ENCODE measurements around the gene YY1. TPM values are rescaled to one million over a fixed set of nuclear protein-coding genes. Genes with fewer than 3 reads are reported as not detected.

Gene YY1
- polyA plus RNA-seq, 3 donors, result 13.3 to 35.2 (median 15.7) TPM

DNA sequence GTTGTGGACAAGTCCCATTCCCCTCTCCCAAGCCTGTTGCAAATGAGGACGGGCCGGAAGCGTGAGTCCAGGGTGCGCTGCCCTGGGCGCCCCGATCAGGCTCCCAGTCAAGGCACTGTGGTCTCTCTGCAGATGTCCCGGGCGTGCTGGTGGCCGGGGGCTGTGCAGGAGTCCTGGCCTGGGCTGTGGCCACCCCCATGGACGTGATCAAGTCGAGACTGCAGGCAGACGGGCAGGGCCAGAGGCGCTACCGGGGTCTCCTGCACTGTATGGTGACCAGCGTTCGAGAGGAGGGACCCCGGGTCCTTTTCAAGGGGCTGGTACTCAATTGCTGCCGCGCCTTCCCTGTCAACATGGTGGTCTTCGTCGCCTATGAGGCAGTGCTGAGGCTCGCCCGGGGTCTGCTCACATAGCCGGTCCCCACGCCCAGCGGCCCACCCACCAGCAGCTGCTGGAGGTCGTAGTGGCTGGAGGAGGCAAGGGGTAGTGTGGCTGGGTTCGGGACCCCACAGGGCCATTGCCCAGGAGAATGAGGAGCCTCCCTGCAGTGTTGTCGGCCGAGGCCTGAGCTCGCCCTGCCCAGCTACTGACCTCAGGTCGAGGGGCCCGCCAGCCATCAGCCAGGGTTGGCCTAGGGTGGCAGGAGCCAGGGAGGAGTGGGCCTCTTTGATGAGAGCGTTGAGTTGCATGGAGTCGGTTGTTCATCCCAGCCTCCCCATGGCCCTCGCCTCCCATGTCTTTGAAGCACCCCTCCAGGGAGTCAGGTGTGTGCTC, 90.5 kb downstream of the YY1 start:
- H3K36me3 Mint-ChIP-seq, result peaks cover 21 to 35% of the 10 kb centered on the region in 2 donors
- H3K27ac ChIP-seq (ENCODE audit: low read depth in 1 of 2, low read length in 2 of 2), result no peak overlapping the region
- H3K4me2 ChIP-seq (replicated peaks; ENCODE audit: extremely low read depth, low read length, poor library complexity, severe bottlenecking), result no peak overlapping the region
- peaks cover 0 to 3% (median 0%) of the 10 kb centered on the region in 7 donors for H3K9me3 Mint-ChIP-seq
- no peaks in the 10 kb centered on the region for H3K9me3 ChIP-seq (replicated peaks in 1 of 2; ENCODE audit: control insufficient read depth in 1 of 2, insufficient read depth in 1 of 2, low read length in 2 of 2)
- TF ChIP-seq CTCF (IDR thresholded peaks at IDR 0.05), result no peak
- H3K4me1 Mint-ChIP-seq, result no peaks in the 10 kb centered on the region
- no peak overlapping the region for H3K4me3 ChIP-seq (replicated peaks in 1 of 3; ENCODE audit: low read depth in 2 of 3, low read length in 3 of 3)
- no peaks in the 10 kb centered on the region for H3K27me3 ChIP-seq (ENCODE audit: control insufficient read depth in 2 of 2, insufficient read depth in 2 of 2, low read length in 2 of 2)
- H4K20me1 ChIP-seq (ENCODE audit: insufficient read depth, low read length), result peaks cover 23% of the 10 kb centered on the region
- H3K27ac Mint-ChIP-seq, result peak overlapping the region in 2 of 7 donors; percentile 30 to 66
- DNase-seq, result no peak
- H3K27me3 Mint-ChIP-seq (ENCODE audit: low read depth in 3 of 3), result peaks cover under 1 to 4% (median 2%) of the 10 kb centered on the region in 3 donors
- no peaks in the 10 kb centered on the region for H3K4me1 ChIP-seq (ENCODE audit: control insufficient read depth in 1 of 2, insufficient read depth in 2 of 2, low read length in 2 of 2)
- WGBS (ENCODE audit: insufficient coverage), result 92% methylated on average over 29 of the region's 36 CpGs
- H3K36me3 ChIP-seq (replicated peaks in 1 of 2; ENCODE audit: control insufficient read depth in 1 of 2, insufficient read depth in 2 of 2, low read length in 2 of 2), result peaks cover 19 to 25% of the 10 kb centered on the region in 2 donors
- intact Hi-C loops (cut with micrococcal nuclease), result no loop called here
- no peak overlapping the region for H3K4me3 Mint-ChIP-seq
- H3K9ac ChIP-seq (ENCODE audit: insufficient read depth, low read length, poor library complexity, severe bottlenecking), result no peak overlapping the region
- H3K79me2 ChIP-seq (ENCODE audit: insufficient read depth, low read length), result no peaks in the 10 kb centered on the region
- H2AFZ ChIP-seq (ENCODE audit: insufficient read depth, low read depth, low read length, poor library complexity, severe bottlenecking), result no peak overlapping the region

DNA sequence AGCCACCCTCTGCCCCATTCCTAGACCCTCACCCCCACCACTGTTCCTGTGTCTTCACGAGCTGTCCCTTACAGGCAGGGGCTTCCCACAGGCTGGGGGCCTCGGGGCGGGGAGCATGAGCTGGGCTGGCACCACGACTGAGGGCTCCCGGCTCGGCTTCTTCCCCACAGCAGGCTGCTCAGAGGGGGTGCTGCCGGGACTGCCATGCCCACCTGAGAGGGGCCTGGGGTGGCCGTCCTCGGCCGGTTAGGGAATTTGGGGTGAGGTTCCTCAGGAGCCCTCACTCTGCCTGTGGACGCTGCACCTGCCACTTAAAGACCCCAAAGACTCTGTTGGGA, 91.0 kb downstream of the YY1 start:
- TF ChIP-seq CTCF (IDR thresholded peaks at IDR 0.05), result no peak
- Histone ChIP-seq H3K9me3 (replicated peaks in 1 of 2; ENCODE audit: control insufficient read depth in 1 of 2, insufficient read depth in 1 of 2, low read length in 2 of 2) (no peaks in the 10 kb centered on the region), H3K36me3 (replicated peaks in 1 of 2; ENCODE audit: control insufficient read depth in 1 of 2, insufficient read depth in 2 of 2, low read length in 2 of 2) (peaks cover 24 to 30% of the 10 kb centered on the region in 2 donors), H4K20me1 (ENCODE audit: insufficient read depth, low read length) (peaks cover 28% of the 10 kb centered on the region), H3K4me3 (replicated peaks in 1 of 3; ENCODE audit: low read depth in 2 of 3, low read length in 3 of 3) (no peak overlapping the region), H3K4me2 (replicated peaks; ENCODE audit: extremely low read depth, low read length, poor library complexity, severe bottlenecking) (no peak overlapping the region), H3K4me1 (ENCODE audit: control insufficient read depth in 1 of 2, insufficient read depth in 2 of 2, low read length in 2 of 2) (no peaks in the 10 kb centered on the region), H3K79me2 (ENCODE audit: insufficient read depth, low read length) (no peaks in the 10 kb centered on the region), H3K27me3 (ENCODE audit: control insufficient read depth in 2 of 2, insufficient read depth in 2 of 2, low read length in 2 of 2) (no peaks in the 10 kb centered on the region), H3K27ac (ENCODE audit: low read depth in 1 of 2, low read length in 2 of 2) (no peak overlapping the region), H2AFZ (ENCODE audit: insufficient read depth, low read depth, low read length, poor library complexity, severe bottlenecking) (no peak overlapping the region), H3K9ac (ENCODE audit: insufficient read depth, low read length, poor library complexity, severe bottlenecking) (no peak overlapping the region)
- H3K4me3 Mint-ChIP-seq, result no peak overlapping the region
- no peak for DNase-seq
- H3K27ac Mint-ChIP-seq, result no peak overlapping the region
- 88% methylated on average over 8 of the region's 11 CpGs for WGBS (ENCODE audit: insufficient coverage)
- peaks cover 27 to 41% of the 10 kb centered on the region in 2 donors for H3K36me3 Mint-ChIP-seq
- H3K27me3 Mint-ChIP-seq (ENCODE audit: low read depth in 3 of 3), result peaks cover 0 to 4% (median 2%) of the 10 kb centered on the region in 3 donors
- intact Hi-C loops (cut with micrococcal nuclease), result no loop called here
- no peaks in the 10 kb centered on the region for H3K4me1 Mint-ChIP-seq
- H3K9me3 Mint-ChIP-seq, result peaks cover 0 to 3% (median 0%) of the 10 kb centered on the region in 7 donors

Data from CD14-positive monocyte (primary cell).